Measurements from ENCODE around the gene ZBTB17.

Gene ZBTB17

GRCh38 chr1:15975358-15975804 lies 520 bp downstream of the ZBTB17 start:
- ATAC-seq (peak; percentile 84), DNase-seq (peak; percentile 82 to 84)
- Mint-ChIP-seq H3K27me3 (no peaks in the 10 kb centered on the region), H3K27ac (peak overlapping the region; percentile 86 to 87), H3K4me1 (peaks cover 51% of the 10 kb centered on the region), H3K4me3 (peak overlapping the region; percentile 91 to 97), H3K9me3 (no peaks in the 10 kb centered on the region)

GRCh38 chr1:15974855-15975254 lies 1.0 kb downstream of the ZBTB17 start:
- H3K9me3 Mint-ChIP-seq: peaks cover 0 to 3% of the 10 kb centered on the region in 2 donors
- peak; percentile 21 to 38 for DNase-seq
- H3K27me3 Mint-ChIP-seq: no peaks in the 10 kb centered on the region
- peak overlapping the region; percentile 86 to 87 for H3K27ac Mint-ChIP-seq
- peak; percentile 45 for ATAC-seq
- peak overlapping the region; percentile 91 to 97 for H3K4me3 Mint-ChIP-seq
- H3K4me1 Mint-ChIP-seq: peaks cover 56% of the 10 kb centered on the region

GRCh38 chr1:15973772-15974171 lies 2.1 kb downstream of the ZBTB17 start:
- no peak for DNase-seq
- H3K27ac Mint-ChIP-seq: peak overlapping the region in 1 of 2 donors; percentile 3
- H3K4me1 Mint-ChIP-seq: peaks cover 63% of the 10 kb centered on the region
- ATAC-seq: no peak
- H3K4me3 Mint-ChIP-seq: peak overlapping the region in 1 of 2 donors; percentile 0
- H3K27me3 Mint-ChIP-seq: no peaks in the 10 kb centered on the region
- peaks cover 0 to 6% of the 10 kb centered on the region in 2 donors for H3K9me3 Mint-ChIP-seq

- no peak for DNase-seq
- no peak for ATAC-seq
- Mint-ChIP-seq H3K4me3 (no peak overlapping the region), H3K27ac (no peak overlapping the region), H3K27me3 (no peaks in the 10 kb centered on the region), H3K9me3 (peaks cover 0 to 6% of the 10 kb centered on the region in 2 donors), H3K4me1 (peaks cover 76% of the 10 kb centered on the region)
Observed at GRCh38 chr1:15972409-15972808, 3.5 kb downstream of the ZBTB17 start.

- Mint-ChIP-seq H3K4me1 (peaks cover 76% of the 10 kb centered on the region), H3K27ac (peak overlapping the region in 1 of 2 donors; percentile 60)
- ATAC-seq: no peak
Observed at GRCh38 chr1:15970911-15971310, 5.0 kb downstream of the ZBTB17 start.

GRCh38 chr1:15969321-15969880 lies 6.5 kb downstream of the ZBTB17 start:
- H3K4me3 Mint-ChIP-seq: no peak overlapping the region
- no peak for DNase-seq

More at GRCh38 chr1:15970911-15971310, 5.0 kb downstream of the ZBTB17 start:
- H3K9me3 Mint-ChIP-seq: peaks cover 0 to 6% of the 10 kb centered on the region in 2 donors
- no peak for DNase-seq
- no peak overlapping the region for H3K4me3 Mint-ChIP-seq
- H3K27me3 Mint-ChIP-seq: no peaks in the 10 kb centered on the region

GRCh38 chr1:15968172-15968571 lies 7.7 kb downstream of the ZBTB17 start:
- ATAC-seq (no peak), DNase-seq (no peak)
- no peaks in the 10 kb centered on the region for H3K27me3 Mint-ChIP-seq
- peaks cover 0 to 6% of the 10 kb centered on the region in 2 donors for H3K9me3 Mint-ChIP-seq
- H3K4me1 Mint-ChIP-seq: peaks cover 85% of the 10 kb centered on the region
- H3K27ac Mint-ChIP-seq: peak overlapping the region; percentile 63 to 73
- peak overlapping the region; percentile 22 to 54 for H3K4me3 Mint-ChIP-seq

More at GRCh38 chr1:15969321-15969880, 6.5 kb downstream of the ZBTB17 start:
- Mint-ChIP-seq H3K27ac (no peak overlapping the region), H3K27me3 (no peaks in the 10 kb centered on the region), H3K9me3 (peaks cover 0 to 6% of the 10 kb centered on the region in 2 donors), H3K4me1 (peaks cover 83% of the 10 kb centered on the region)
- no peak for ATAC-seq

GRCh38 chr1:15966956-15967344 lies 9.0 kb downstream of the ZBTB17 start:
- peaks cover 0 to 6% of the 10 kb centered on the region in 2 donors for H3K9me3 Mint-ChIP-seq
- H3K27ac Mint-ChIP-seq: peak overlapping the region; percentile 29 to 94
- no peaks in the 10 kb centered on the region for H3K27me3 Mint-ChIP-seq
- ATAC-seq: no peak
- peaks cover 88% of the 10 kb centered on the region for H3K4me1 Mint-ChIP-seq
- H3K4me3 Mint-ChIP-seq: peak overlapping the region; percentile 54 to 67
- no peak for DNase-seq

GRCh38 chr1:15966081-15966955 lies 9.6 kb downstream of the ZBTB17 start:
- ATAC-seq (peak; percentile 93), DNase-seq (peak; percentile 91 to 96)
- H3K4me3 Mint-ChIP-seq: peak overlapping the region; percentile 81 to 87
- peaks cover 0 to 6% of the 10 kb centered on the region in 2 donors for H3K9me3 Mint-ChIP-seq
- H3K27me3 Mint-ChIP-seq: no peaks in the 10 kb centered on the region
- H3K27ac Mint-ChIP-seq: peak overlapping the region; percentile 97 to 100
- H3K4me1 Mint-ChIP-seq: peaks cover 90% of the 10 kb centered on the region

- peak; percentile 44 to 46 for DNase-seq
- Mint-ChIP-seq H3K4me3 (peak overlapping the region; percentile 81 to 87), H3K9me3 (peaks cover 0 to 6% of the 10 kb centered on the region in 2 donors), H3K4me1 (peaks cover 94% of the 10 kb centered on the region), H3K27me3 (no peaks in the 10 kb centered on the region), H3K27ac (peak overlapping the region; percentile 97 to 100)
- ATAC-seq: peak; percentile 12
Observed at GRCh38 chr1:15965228-15965767, 10.6 kb downstream of the ZBTB17 start.

- H3K27ac Mint-ChIP-seq: peak overlapping the region; percentile 97 to 100
- H3K27me3 Mint-ChIP-seq: no peaks in the 10 kb centered on the region
- DNase-seq: peak in 1 of 2 donors; percentile 43
- peak overlapping the region; percentile 77 to 82 for H3K4me3 Mint-ChIP-seq
- peaks cover 97% of the 10 kb centered on the region for H3K4me1 Mint-ChIP-seq
- no peaks in the 10 kb centered on the region for H3K9me3 Mint-ChIP-seq
- peak; percentile 18 for ATAC-seq
Observed at GRCh38 chr1:15963968-15964648, 11.8 kb downstream of the ZBTB17 start.

- ATAC-seq: no peak
- Mint-ChIP-seq H3K27ac (peak overlapping the region; percentile 97 to 100), H3K27me3 (no peaks in the 10 kb centered on the region), H3K4me1 (peaks cover 98% of the 10 kb centered on the region), H3K4me3 (peak overlapping the region; percentile 77 to 82), H3K9me3 (no peaks in the 10 kb centered on the region)
- no peak for DNase-seq
Observed at GRCh38 chr1:15963363-15963967, 12.4 kb downstream of the ZBTB17 start.

- Mint-ChIP-seq H3K27ac (peak overlapping the region; percentile 97 to 100), H3K27me3 (no peaks in the 10 kb centered on the region), H3K4me3 (peak overlapping the region; percentile 77 to 82), H3K4me1 (peaks cover 98% of the 10 kb centered on the region), H3K9me3 (no peaks in the 10 kb centered on the region)
- DNase-seq (no peak), ATAC-seq (no peak)
Observed at GRCh38 chr1:15962671-15963362, 13.1 kb downstream of the ZBTB17 start.

GRCh38 chr1:15962176-15962575 lies 13.7 kb downstream of the ZBTB17 start:
- no peak for DNase-seq
- H3K27me3 Mint-ChIP-seq: no peaks in the 10 kb centered on the region
- peak overlapping the region; percentile 29 to 59 for H3K27ac Mint-ChIP-seq
- H3K9me3 Mint-ChIP-seq: no peaks in the 10 kb centered on the region
- H3K4me1 Mint-ChIP-seq: peaks cover 98% of the 10 kb centered on the region
- H3K4me3 Mint-ChIP-seq: no peak overlapping the region
- ATAC-seq: no peak

Measured in stimulated activated naive CD8-positive, alpha-beta T cell treated with anti-CD3 and anti-CD28 coated beads, Interleukin-15, amount 100 ng/mL, for 72 hours (primary cell).